Measurements from ENCODE around the gene CDHR1.

Gene CDHR1

GRCh38 chr10:84262190-84262956 lies 68.0 kb downstream of the CDHR1 start:
- in situ Hi-C loops (cut with MboI; ENCODE audit: low pct_unique_long_range_greater_than_20kb, low sequenced_read_pairs, unreplicated experiment) = loop anchor here (10.0 kb wide), 1 partner anchor 282 kb away; no protein-coding TSS in a partner anchor
- TF ChIP-seq CTCF (IDR thresholded peaks at IDR 0.05; ENCODE audit: extremely low read depth, insufficient read depth, missing control alignments) = no peak
- DNase-seq (ENCODE audit: low spot score) = no peak

GRCh38 chr10:84263716-84264115 lies 69.4 kb downstream of the CDHR1 start:
- TF ChIP-seq CTCF (IDR thresholded peaks at IDR 0.05; ENCODE audit: extremely low read depth, insufficient read depth, missing control alignments) = no peak
- in situ Hi-C loops (cut with MboI; ENCODE audit: low pct_unique_long_range_greater_than_20kb, low sequenced_read_pairs, unreplicated experiment) = loop anchor here (10.0 kb wide), 1 partner anchor 281 kb away; no protein-coding TSS in a partner anchor

DNA sequence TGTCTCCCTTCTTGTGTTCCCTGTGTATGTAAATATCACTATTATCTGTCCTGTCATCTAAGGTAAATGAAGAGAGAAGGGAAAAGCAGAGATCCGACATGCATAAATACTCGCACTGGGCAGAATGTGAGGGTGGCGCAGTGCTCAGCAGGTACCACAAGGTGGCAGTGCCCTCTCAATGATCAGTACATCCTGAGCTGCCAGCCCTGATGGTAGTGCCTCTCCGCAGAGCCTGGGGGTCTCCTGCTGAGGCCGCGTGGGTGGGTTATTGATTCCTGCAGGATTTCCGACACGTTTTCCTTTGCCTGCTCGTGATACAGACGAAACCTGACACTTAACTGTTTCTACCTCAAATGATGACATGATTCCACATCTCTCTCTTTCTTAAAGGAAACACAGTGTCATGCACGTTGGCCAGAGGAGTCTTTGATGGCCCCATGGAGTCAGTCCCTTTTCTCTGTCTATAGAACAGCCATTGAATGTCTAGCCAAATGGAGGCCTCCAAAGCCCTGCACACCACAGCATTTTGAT lies 70.3 kb downstream of the CDHR1 start:
- TF ChIP-seq CTCF (IDR thresholded peaks at IDR 0.05; ENCODE audit: extremely low read depth, insufficient read depth, missing control alignments) = peak; percentile 98
- peak; percentile 70 for DNase-seq (ENCODE audit: low spot score)
- in situ Hi-C loops (cut with MboI; ENCODE audit: low pct_unique_long_range_greater_than_20kb, low sequenced_read_pairs, unreplicated experiment) = loop anchor here (10.0 kb wide), 1 partner anchor 280 kb away; no protein-coding TSS in a partner anchor

More at GRCh38 chr10:84263716-84264115, 69.4 kb downstream of the CDHR1 start:
- DNase-seq (ENCODE audit: low spot score) = no peak

- no peak for DNase-seq (ENCODE audit: low spot score)
- no peak for TF ChIP-seq CTCF (IDR thresholded peaks at IDR 0.05; ENCODE audit: extremely low read depth, insufficient read depth, missing control alignments)
- in situ Hi-C loops (cut with MboI; ENCODE audit: low pct_unique_long_range_greater_than_20kb, low sequenced_read_pairs, unreplicated experiment) = loop anchor here (10.0 kb wide), 1 partner anchor 279 kb away; no protein-coding TSS in a partner anchor
Measured at GRCh38 chr10:84265418-84265817, 71.1 kb downstream of the CDHR1 start.

DNA sequence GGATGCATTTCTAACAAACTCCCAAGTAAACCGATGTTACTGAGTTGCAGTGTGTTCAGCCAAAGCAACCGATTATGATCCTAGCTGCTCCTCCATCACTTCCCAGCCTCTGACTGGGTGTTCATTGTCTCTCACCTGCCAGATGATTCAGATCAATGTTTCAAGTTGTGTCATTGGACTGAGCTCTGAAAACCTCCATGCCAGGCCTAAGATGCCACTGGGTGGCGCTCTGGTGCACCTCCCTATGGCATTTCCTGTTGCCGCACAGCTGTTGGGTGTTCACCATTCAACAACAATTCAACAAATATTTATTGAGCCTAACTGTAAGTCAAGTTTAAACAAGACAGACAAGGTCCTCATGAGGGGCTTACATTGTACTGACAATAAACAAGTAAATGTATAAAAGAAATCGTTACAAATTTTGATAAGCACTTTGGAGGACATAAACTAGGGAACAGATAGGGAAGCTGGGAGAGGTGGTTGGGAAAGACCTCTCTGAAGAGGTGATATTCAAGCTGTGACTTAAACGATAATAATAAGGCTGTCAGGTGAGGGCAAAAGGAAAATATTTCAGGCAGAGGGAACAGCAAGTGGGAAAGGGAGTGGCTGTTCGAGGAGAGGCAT lies 73.3 kb downstream of the CDHR1 start:
- peak; percentile 42 for DNase-seq (ENCODE audit: low spot score)
- TF ChIP-seq CTCF (IDR thresholded peaks at IDR 0.05; ENCODE audit: extremely low read depth, insufficient read depth, missing control alignments) = peak; percentile 77
- in situ Hi-C loops (cut with MboI; ENCODE audit: low pct_unique_long_range_greater_than_20kb, low sequenced_read_pairs, unreplicated experiment) = loop anchor here (10.0 kb wide), 1 partner anchor 277 kb away; no protein-coding TSS in a partner anchor

GRCh38 chr10:84269162-84269561 lies 74.8 kb downstream of the CDHR1 start:
- in situ Hi-C loops (cut with MboI; ENCODE audit: low pct_unique_long_range_greater_than_20kb, low sequenced_read_pairs, unreplicated experiment) = loop anchor here (10.0 kb wide), 1 partner anchor 276 kb away; no protein-coding TSS in a partner anchor
- no peak for DNase-seq (ENCODE audit: low spot score)
- no peak for TF ChIP-seq CTCF (IDR thresholded peaks at IDR 0.05; ENCODE audit: extremely low read depth, insufficient read depth, missing control alignments)
